Stimulated activated CD4-positive, alpha-beta T cell treated with anti-CD3 and anti-CD28 coated beads, Interleukin-4, amount 100 ng/mL, for 4 hours (primary cell): ENCODE data around the gene UNC5B.

ENCODE experiments used
- DNase-seq, 2 experiments: peaks; one replicate each; pipeline ENCODE4 v3.0.0-alpha.2; 2020

The UNC5B gene

DNA sequence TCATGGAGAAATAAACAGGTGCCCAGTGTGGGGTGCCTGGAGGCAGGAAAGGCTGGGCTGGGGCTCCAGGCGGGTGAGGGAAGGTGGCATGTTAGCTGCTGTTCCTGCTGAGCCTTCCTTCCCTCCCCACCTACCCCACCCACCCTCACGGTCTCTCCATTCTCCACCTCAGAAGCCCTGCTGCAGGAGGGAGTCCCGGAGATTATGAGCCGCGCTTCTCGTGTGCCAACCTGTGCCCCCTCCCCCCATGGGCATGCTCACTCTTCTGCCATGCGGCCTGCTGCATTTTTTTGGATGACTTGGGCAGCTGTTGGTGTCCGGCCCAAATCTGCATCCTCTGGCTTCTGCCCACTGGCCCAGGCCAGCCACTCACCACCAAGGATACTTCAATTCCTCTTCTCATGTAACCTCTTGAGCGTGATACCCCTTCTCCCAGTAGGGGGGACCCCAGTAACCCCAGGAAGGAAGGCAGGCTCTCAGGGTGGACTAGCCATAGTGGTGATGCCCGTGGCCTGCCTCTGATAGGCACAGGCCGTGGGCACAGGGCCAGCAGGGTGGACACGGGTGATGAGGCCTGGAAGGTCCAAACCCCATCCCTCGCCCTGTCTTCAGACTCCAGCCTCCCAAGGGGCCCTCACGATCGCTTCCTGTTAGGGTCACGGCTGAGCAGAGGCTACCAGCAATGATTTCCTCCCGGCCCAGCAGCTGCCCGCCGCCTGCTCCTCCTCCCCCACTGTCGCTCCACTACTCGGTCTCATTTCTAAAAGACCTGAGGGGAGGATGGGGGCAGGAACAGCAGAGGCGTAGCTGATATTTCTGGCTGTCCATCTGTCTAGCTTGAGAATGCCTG is 27.8 kb downstream of the UNC5B start:
- no peak for DNase-seq

DNA sequence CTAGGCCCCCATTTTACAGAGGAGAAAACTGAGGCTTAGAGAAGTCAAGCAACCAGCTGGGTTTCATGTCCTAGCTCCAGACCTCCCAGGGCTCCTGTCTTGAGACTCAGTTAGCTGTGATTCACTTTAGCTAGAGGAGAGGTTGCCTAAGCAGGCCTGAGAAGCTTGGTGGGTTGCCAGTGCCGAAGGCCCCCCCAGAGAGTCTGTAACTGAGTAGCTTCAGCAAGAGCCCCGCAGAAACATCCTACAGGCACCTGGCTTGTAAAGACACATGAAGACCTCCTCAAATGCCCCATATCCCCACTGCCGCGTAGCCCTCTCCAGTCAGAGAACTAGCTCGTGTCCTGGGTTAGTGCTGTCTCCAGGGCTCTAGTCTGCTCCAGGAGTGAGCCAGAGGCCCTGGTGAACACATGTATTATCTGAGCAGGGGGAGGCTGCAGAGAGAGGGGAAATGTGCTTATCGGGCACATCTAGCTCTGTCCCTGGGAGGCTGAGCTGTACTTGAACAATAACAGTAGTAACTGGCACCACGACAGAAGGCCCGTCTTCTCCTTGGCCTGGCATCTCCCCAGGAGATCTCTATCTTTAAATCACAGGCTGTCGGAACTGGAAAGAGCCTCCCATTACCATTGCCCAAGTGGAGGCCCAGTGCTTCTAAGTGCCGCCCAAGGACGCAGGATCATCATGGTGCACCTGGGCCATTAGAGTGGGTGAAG is 28.9 kb downstream of the UNC5B start:
- no peak for DNase-seq

DNA sequence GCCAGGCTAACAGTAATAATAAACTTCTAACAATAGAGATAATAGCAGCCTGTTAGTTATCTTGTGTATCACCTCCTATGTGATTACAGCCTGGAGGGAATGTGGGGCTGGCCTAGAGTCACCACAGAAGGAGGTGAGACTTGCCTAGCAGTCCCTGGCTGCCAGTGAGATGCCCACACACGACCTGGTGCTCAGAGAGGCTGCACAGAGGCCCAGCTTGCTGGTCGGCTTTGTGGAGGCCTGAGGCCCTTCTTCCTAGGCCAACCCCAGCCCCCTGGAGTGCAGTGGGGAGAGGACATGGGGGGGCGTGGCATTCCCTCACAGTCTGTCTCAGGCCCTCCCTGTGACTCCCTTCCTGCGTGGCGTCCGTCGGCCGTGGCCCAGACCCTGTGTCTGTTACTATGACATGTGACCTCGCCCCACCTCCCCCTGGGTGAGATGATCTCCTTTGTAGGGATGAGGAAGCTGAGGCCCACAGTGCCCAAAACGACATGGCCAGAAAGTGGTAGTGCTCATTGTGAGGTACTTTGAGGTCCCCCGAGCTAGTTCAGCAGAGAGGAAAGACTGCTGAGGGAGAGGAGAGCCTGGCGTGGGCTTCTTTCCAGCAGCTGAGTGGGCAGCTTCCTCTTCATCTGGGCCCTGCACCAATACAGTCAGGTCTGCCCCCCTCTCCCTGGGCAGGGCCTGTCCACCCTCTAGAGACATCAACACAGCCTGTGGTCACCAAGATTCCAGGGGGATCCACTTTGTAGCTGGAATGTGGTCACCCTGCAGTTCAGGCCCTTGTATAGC is 29.7 kb downstream of the UNC5B start:
- no peak for DNase-seq

DNA sequence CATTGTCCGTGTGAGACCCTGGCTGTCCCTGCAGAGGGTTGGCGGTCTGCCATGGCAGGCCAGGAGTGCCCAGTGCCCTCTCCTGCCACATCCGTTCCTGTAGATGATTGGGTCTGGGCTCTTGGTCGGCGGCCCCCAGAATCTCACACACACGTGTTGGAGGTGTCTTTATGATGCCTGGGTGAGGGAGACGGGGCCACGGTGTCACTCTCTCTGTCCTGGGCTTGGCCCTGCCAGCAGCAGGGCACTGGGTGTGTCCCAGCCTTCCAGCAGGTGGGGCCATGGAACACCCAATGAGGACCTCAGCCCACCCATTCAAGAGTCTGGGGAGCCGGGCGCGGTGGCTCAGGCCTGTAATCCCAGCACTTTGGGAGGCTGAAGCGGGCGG is 30.2 kb downstream of the UNC5B start:
- DNase-seq = no peak

DNA sequence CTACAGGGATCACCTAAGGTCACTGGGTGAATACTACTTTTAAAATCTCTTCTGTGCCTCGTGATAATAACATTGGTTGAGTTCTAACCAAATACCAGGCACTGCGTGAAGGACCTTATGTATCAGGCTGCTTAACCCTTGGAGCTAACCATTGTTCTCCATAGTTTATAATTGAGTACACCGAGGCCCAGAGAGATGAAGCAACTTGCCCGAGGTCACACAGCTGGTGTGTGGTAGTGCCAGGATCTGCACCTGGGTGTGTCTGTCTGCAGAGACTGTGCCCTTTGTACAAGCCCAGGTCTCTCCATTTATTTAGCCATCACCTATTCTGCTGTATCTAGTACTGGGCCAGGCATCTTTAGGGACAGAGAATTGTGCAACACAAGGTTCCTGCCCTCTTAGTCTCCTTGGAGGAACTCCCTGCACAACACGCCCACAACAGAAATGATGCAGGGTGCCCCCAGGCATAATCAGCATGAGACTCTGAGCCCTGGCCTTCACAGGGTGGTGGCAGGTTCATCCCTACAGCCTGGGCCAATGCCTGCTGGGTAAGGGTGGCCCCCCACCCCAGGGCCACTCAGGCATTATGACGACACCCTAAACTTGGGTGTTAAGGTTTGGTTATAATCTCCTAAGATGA is 31.5 kb downstream of the UNC5B start:
- DNase-seq = no peak

DNA sequence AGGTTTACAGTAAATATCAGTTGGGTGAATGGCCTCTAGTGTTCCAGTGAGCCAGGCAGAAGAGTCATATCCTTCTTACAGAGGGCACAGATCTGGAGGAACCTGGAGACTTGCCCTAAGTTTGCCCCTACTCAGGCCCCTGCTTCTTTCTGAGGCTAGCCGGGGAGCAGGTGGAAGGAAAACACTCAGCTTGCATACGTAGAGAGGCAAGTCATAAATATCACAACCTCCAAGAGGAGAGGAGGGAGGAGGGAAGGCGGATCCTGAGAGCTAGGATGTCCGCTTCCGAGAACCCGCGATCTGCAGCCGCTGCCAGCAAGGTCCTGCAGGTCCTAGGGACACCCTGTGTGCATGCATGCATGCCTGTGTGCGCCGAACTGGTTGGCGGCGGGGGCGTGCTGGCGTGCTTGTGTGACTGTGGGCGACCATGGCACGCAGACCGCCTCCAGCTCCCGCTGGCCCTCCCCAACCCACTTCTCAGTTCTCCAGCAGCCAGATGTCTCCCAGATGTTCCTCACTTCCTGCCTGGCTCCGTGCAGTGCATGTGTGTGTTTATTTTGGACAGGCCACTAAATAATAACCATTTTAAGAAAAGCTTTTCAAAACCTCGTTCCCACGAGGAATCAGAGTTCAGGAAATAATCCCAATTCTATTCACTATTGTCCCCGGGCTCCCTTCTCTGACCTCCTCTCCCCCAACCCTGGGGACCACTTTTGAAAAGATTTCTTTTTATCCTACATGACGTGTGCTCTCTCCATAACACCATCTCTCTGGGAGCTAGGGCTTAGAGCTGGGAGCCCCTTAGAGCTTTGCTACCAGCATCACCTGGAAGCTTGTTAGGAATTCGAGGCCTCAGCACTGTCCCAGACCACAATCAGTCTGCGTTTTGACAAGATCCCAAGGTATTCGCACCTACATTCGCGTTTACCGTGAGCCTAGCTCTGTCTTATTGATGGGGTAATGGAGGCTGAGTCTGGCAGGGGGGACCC is 32.4 kb downstream of the UNC5B start:
- DNase-seq = no peak

DNA sequence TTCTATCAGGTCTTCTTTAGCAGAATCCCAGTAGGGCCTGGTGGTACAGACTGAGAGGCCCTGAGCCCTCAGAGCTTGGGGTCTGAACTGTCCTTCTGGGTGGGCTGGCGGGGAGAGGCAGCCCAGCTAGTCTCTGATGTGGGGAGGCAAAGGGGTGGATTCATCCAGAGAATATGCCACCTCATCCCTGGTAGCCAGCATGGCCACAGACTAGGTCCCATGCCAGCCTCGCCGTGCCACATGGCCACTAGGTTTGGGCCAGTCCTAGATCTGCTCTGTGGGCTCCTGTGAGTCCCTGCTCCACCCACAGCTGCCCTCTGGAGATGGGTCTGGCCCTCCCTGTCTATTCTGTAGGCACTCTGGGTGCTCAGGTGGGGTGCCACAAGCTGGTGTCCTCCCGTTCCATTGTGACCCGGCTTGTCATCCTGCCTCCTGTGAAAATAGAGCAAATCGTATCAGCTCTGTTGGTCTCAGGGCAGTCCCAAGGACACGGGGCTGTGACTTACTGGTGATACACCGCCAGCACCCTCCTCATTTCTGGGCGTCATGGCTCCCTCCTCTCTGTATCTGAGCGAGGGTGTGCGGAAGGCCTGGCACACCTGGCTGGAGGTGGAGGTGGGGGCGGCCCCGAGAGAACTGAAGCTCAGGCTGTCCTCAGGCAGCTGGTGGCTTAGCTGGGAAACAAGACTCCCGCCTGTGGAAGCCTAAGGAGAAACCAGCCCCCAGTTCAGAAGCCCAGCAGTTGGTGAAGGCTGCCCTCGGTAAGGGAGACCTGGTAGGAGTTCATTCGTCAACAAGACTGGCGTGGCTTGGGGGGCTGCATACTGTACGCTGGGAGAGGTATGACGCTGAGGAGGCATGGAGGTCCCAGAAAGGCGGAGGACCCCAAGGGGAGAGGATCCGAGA is 33.3 kb downstream of the UNC5B start:
- no peak for DNase-seq

DNA sequence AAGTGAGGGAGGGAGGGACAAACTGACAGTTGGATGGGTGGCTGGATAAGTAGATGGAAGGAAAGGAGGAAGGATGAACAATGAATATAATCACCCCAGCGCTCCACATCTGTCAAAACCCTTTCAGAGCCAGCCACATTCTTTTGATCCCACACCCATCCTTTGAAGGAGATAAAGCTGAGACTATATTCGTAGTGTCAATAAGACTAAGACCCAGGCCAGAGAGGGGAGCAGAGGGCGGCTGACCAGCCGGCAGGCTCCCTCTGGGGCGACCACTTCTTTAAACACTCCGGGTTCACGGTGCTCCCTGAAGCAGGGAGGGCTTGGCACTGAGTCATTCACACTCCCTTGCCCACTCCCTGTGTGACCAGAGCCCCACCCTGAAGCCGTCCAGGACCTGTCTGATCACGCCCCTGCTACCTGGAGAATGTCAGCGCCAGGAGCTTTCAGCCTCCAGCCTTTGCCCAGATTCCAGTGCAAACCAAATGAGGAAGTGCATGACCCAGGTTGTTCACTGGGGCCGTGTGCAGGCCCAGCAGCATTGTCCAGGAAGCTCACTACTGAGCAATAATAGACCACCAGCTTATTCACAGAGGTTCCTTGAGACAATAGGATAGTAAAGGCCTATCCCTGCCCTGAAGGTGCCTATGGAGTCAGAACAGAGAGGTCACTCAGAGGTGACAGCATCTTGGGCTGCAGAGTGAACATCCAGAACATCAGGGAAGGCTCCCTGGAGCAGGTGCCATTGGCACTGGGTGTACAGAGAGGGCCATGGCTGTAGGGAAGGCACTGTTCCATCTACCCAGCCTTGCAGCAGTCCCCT is 34.4 kb downstream of the UNC5B start:
- no peak for DNase-seq

DNA sequence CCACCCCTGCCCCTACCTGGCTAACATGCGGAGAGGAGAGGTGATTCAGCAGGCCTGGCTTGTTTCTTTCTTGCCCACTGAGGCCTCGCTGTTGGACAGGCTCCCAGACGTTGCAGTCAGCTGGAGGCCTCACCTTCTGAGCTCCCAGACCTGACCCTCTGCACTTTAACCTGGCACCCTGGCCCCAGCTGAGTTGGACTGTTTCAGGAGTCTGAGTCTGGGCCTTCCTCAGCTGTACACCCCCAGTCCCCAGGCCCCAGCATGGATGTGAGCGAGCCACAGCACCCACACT is 35.0 kb downstream of the UNC5B start:
- DNase-seq = no peak

DNA sequence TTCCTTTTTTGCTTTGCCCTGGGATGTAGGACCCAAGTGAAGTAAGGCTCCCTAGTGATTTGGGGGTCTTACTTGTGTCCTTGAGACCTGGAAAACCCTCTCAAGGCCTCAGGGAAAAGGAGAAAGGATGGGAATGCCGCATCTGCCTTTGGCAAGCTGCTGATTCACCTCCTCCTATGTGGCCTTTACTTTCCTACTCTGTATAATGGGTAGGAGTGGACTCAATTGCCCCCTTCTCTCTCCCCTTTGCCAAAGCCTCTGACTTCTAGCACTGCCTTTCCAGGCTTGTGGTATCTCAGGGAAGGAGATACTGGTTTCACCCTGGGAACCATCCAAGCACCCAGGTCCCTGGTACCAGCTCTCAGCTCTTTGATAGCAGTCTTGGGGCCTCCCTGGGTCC is 35.4 kb downstream of the UNC5B start:
- no peak for DNase-seq

DNA sequence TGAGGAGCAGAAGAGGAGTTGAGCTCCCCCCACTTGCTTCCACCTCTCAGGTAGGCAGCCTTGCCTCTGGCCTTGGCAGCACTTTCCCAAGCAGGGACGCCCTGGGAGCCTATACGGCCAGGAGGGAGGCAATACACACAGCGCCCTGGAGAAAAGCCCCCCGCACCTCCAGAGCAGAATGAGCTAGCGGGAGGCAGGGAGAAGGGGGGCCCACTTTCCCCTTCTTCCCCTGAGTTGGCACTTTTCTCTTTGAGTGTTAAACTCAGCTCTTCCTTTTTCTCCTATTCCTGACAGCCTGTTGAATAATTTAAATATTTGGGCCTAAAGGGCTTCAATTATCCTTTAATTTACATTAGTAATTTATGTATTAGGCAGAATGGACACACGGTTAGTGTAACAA is 35.8 kb downstream of the UNC5B start:
- DNase-seq = no peak

DNA sequence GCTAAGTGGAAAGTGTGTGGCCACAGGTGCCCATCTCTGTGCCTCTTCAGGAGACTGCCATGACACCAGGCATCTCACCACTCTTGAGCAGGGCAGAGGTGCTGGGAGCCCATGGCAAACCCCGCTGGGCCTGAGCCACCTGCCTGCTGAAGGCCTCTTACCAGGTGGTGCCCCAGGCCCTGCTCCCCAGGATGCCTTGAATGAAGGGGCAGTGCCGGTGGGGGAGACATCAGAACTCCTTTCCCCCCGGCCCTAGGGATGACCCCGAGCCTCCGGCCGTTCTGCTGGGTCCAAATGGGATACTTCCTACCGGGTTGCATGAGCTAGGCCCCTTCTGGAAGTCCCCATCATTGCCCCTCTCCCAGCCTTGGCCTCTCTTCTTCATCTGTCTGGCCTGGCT is 37.6 kb downstream of the UNC5B start:
- DNase-seq = no peak

DNA sequence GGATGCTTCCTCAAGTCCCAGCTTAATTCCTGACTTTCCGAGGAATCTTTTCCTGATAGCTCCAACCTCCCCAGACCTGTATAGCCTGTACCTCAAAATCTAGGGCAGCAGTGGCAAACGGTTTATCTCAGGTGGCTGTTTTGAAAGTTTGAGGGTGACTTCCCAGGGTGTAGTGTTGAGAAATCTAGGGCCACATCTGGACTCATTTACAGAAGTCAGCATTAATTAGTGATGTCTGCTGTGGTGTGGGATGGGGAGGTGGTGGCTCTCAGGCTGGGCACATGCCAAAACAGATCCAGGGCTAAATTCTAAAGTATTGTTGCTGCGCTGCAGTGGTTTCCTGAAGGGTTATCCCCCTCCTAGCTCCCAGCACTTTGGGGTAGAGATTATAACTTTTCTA is 38.0 kb downstream of the UNC5B start:
- no peak for DNase-seq

DNA sequence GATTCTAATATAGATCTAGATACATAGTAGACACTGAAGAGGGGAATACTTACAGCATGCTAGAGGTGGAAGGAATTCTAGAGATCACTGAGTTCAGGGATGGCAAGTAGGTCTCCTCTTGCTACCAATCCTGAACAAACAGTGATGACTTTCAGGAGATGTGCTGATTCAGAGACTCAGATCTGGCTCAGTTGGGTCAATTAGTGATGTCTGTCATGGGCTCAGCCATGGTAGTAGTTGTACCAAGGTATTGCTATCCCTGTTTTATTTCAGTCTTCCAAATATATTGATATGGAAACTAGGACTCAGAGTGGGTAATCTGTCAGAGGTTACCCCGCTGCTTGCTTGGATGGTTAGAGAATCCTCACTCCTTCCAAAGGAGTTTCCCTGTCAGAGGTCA is 38.5 kb downstream of the UNC5B start:
- no peak for DNase-seq

DNA sequence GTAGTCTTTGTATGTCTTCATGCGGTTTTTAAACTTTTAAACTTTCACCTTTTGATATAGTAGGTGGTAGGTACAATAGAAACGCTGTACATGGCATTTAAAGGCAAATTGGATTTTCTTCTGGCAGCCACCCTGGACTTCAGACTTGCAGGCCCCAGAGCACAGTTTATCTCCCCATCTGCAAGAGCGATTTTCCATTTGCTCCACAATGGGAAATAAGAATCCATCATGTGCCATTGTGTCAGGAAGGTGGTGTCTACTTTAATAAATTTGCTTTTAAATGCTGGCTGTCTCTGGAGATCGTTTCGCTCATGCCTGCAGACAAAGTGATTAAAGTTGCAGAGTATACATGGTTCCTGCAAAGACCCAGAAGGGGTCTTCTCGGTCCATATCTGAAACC is 38.9 kb downstream of the UNC5B start:
- no peak for DNase-seq

DNA sequence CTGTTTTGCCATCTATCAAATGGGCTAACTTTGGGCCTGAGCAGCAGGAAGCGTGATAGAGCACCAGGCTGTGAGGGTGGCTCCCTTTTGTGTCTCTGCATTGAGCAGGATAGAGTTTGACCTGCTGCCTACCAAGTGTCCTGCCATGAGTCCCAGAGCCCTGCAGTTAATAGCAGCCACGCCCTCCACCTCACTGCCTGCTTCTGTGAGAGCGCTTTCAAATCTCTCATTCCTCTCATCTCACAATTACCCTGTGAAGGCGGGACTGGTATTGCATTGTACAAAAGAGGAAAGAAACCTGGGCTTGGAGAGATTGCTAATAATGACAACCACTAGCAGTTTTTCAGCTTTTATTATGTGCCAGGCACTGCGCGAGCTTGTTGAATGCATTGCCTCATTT is 39.9 kb downstream of the UNC5B start:
- DNase-seq = no peak

DNA sequence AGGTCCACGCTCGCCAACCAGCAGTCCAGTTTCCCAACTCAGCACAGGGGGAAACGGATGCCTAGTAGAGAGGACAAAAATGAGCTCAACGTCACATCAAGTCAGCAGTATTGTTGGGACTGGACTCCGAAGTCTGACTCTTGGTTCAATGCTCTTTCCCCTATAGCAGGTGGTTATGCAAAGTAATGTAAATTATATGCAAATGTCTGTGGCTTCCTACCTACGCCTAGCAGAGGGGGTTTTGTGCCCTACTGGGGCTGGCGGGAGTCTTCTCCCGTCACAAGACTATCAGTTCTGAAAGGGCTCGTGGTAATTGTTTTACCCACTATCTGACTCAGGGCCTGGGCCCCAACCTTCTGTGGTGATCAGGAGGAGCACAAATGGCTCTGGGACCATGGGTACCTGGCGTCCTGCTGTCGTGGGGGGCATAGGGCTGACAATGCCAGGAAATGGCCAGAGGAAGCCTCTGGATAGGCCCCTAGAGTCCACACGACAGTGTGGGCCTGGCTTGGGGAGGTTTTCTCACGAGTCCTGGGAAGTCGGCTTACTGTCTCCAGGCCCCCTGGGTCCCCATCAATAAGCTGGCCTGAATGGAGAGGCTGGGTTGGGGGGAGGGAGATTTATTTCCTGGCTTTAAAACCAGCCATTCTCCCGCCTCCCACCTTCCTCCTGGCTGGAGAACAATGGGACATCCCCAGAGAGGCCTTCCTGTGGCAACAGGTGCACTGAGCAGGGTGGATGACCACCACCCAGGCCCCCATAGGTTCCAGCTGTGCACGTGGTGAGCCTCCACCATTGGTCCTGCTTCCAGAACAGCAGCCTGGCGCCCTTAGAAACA is 41.8 kb downstream of the UNC5B start:
- no peak for DNase-seq

DNA sequence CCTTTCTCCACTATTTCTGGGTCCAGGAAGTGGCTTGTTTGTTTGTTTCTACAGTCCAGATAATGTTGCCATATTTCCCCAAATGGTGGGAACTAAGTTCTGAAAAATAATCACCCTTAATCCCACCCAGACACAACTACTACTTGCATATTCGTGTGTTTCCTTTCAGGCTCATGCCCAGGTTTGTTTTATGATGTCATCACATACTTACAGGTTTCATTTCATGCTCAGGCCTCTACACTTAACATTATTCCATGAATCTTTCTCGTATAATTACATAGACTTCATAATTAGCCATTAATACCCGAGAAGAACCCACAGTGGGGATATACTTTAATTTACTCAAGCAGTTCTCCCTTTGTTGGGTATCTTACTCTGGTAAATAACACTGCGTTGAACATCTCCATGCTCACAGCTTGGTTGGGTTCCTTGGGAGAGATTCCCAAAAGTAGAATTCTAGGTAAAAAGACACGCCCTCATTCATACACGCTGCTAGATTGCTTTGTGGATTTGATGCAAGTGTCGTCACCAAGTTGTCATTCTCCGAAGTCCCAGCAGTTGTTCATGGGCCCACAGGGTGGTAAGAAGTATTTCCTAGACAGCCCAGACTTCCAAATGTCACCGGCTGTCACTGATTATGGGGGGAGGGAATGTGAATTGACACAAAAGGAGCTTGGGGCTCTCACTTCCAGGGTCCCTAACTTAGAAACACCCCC is 42.6 kb downstream of the UNC5B start:
- no peak for DNase-seq

DNA sequence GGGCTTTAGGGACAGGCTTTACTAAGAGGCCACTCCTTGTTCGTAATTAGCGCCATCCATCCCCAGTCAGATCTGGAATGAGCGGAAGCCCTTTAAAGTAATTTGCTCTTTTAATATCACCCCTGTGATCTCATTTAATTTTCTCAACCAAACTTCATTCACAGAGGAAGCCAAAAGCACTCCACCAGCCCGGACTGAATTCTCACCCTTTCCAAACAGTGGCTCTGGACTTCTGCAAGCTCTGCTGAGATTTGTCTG is 43.1 kb downstream of the UNC5B start:
- no peak for DNase-seq
